K562 (cell line): ENCODE measurements around the gene CAPN10. TPM values are rescaled to one million over a fixed set of nuclear protein-coding genes. Genes with fewer than 3 reads are reported as not detected.

Experiments used
- ATAC-seq: fragments of 200-7000 bp; cut with Tn5 transposase; 3 replicates; pipeline ENCODE4 v1.9.1; 2020; ENCODE audit warnings: moderate library complexity
- BruUV-seq: library from RNA; stranded (reverse); fragments of 400-500 nt; replicated peaks from 2 replicates; lab custom pipeline; 2021; lab: Mats Ljungman, UMichigan
- CTCF ChIA-PET: fragments of 300-600 bp; formaldehyde crosslinking; extraction: SDS; loops from one replicate; lab custom pipeline; 2021; ENCODE audit warnings: low intra/inter-chr PET ratio; lab: Yijun Ruan, JAX
- POLR2A ChIA-PET: fragments of 300-600, 350-650 bp; sonication (Branson Sonifier 250); formaldehyde crosslinking; extraction: SDS; loops from one replicate; lab custom pipeline; 2021; ENCODE audit warnings: antibody characterized with exemption, inconsistent platforms; lab: Yijun Ruan, JAX
- DNase-seq, 4 experiments: peaks; one replicate each; pipeline versions ENCODE4 v3.0.0 to v3.0.0-alpha.2; 2011 to 2018; ENCODE audit warnings: low spot score in 3 of 4, mixed read lengths in 3 of 4; ENCODE audit errors: extremely low read depth in 1 of 4
- FAIRE-seq: peaks from 2 replicates; lab custom pipeline; 2011; peaks lifted over from hg19 to GRCh38; lab: Jason Lieb, UNC
- H2AFZ ChIP-seq: 2 replicates; pipeline ENCODE4 v1.6.0; 2011; ENCODE audit warnings: low read depth, low read length, control low read depth, inconsistent platforms
- H3K27ac ChIP-seq: fragments of 200-600 bp; 3 replicates; pipeline ENCODE4 v1.8.0; 2011; ENCODE audit warnings: low read depth, mild to moderate bottlenecking, control low read depth, inconsistent platforms, low read length, moderate library complexity, mixed read lengths; ENCODE audit errors: extremely low read depth
- H3K27me3 ChIP-seq, 2 experiments: fragments of 300-600 bp in 1 of 2; 2 replicates in 1 of 2; 3 replicates in 1 of 2; pipeline versions ENCODE4 v1.6.0 to v1.8.0; 2011; ENCODE audit warnings: inconsistent platforms in 2 of 2, low read length in 2 of 2, mild to moderate bottlenecking in 1 of 2, mixed read lengths in 1 of 2, moderate library complexity in 1 of 2; ENCODE audit not compliant: control insufficient read depth in 2 of 2, insufficient read depth in 2 of 2
- H3K36me3 ChIP-seq: fragments of 300-600 bp; 3 replicates; pipeline ENCODE4 v1.8.0; 2011; ENCODE audit warnings: mild to moderate bottlenecking, low read length, inconsistent platforms; ENCODE audit not compliant: control insufficient read depth, insufficient read depth
- H3K4me1 ChIP-seq, 2 experiments: fragments of 200-600 bp in 1 of 2; replicated peaks in 1 of 2; 2 replicates in 1 of 2; 3 replicates in 1 of 2; pipeline versions ENCODE4 v1.5.1 to v1.8.0; 2011; ENCODE audit warnings: inconsistent platforms in 2 of 2, low read length in 2 of 2, mild to moderate bottlenecking in 1 of 2, mixed read lengths in 1 of 2, moderate library complexity in 1 of 2; ENCODE audit not compliant: control insufficient read depth in 2 of 2, insufficient read depth in 2 of 2
- H3K4me2 ChIP-seq: 2 replicates; pipeline ENCODE4 v1.6.1; 2011; ENCODE audit warnings: low read length, control low read depth, inconsistent platforms, mixed read lengths; ENCODE audit not compliant: insufficient read depth
- H3K4me3 ChIP-seq: fragments of 200-600 bp; sonication (generic), shearing (Covaris generic); 2 replicates; pipeline ENCODE4 v1.5.1; 2016; ENCODE audit warnings: control low read depth, inconsistent platforms
- H3K79me2 ChIP-seq: fragments of 200-600 bp; 3 replicates; pipeline ENCODE4 v1.8.0; 2011; ENCODE audit warnings: low read length, inconsistent platforms; ENCODE audit not compliant: control insufficient read depth, insufficient read depth
- H3K9ac ChIP-seq, 2 experiments: 2 replicates each; pipeline versions ENCODE4 v1.6.0 to v1.6.1; 2011; ENCODE audit warnings: low read depth in 2 of 2, low read length in 2 of 2, control low read depth in 1 of 2, inconsistent platforms in 1 of 2, mild to moderate bottlenecking in 1 of 2, mixed read lengths in 1 of 2; ENCODE audit not compliant: insufficient read depth in 1 of 2
- H3K9me1 ChIP-seq: one replicate; pipeline ENCODE4 v1.6.0; 2011; ENCODE audit warnings: inconsistent platforms, mild to moderate bottlenecking, low read length, moderate library complexity; ENCODE audit not compliant: control insufficient read depth, insufficient read depth
- H3K9me3 ChIP-seq: replicated peaks from 2 replicates; pipeline ENCODE4 v1.5.1; 2011; ENCODE audit warnings: low read depth, low read length, inconsistent platforms; ENCODE audit not compliant: control insufficient read depth, insufficient read depth
- H4K20me1 ChIP-seq: replicated peaks from 2 replicates; pipeline ENCODE4 v1.6.1; 2011; ENCODE audit warnings: low read length, inconsistent platforms, mixed read lengths; ENCODE audit not compliant: control insufficient read depth, insufficient read depth
- BRF1 ChIP-seq: IDR thresholded peaks from 3 replicates; pipeline ENCODE4 v1.6.1; 2011; ENCODE audit warnings: borderline replicate concordance, mild to moderate bottlenecking; ENCODE audit not compliant: insufficient read length; ENCODE audit errors: extremely low read depth
- CCAR2 ChIP-seq: fragments of 200-400 bp; formaldehyde crosslinking; IDR thresholded peaks from 2 replicates; pipeline ENCODE4 v1.6.1; 2017; ENCODE audit warnings: mild to moderate bottlenecking, low read depth, low read length
- CTCFL ChIP-seq: IDR thresholded peaks from 2 replicates; pipeline ENCODE4 v1.6.1; 2011; ENCODE audit warnings: borderline replicate concordance, low read depth, mild to moderate bottlenecking, moderate library complexity, low read length; ENCODE audit not compliant: insufficient read depth, poor library complexity, severe bottlenecking
- E2F3 ChIP-seq: fragments of 250-450 bp; sonication (Bioruptor Pico); IDR thresholded peaks from 2 replicates; pipeline ENCODE4 v1.4.0; 2020; ENCODE audit warnings: mild to moderate bottlenecking
- FOXJ3 ChIP-seq: sonication (generic); formaldehyde crosslinking; IDR thresholded peaks from 2 replicates; pipeline ENCODE4 v1.4.0; 2020; ENCODE audit warnings: mild to moderate bottlenecking, missing genetic modification reagents
- KLF1 ChIP-seq: fragments of 450-650 bp; IDR thresholded peaks from 2 replicates; pipeline ENCODE4 v1.6.1; 2016; ENCODE audit warnings: missing genetic modification characterization, missing compliant biosample characterization
- MCM3 ChIP-seq: fragments of 450-650 bp; IDR thresholded peaks from 2 replicates; pipeline ENCODE4 v1.6.1; 2016
- NUFIP1 ChIP-seq: fragments of 450-650 bp; IDR thresholded peaks from 2 replicates; pipeline ENCODE4 v1.6.1; 2018; ENCODE audit not compliant: partially characterized antibody
- PTRF ChIP-seq: fragments of 450-650 bp; IDR thresholded peaks from 2 replicates; pipeline ENCODE4 v1.6.1; 2016; ENCODE audit warnings: mild to moderate bottlenecking, missing genetic modification characterization, missing compliant biosample characterization
- RAD21 ChIP-seq, 2 experiments: fragments of 250-450 bp in 1 of 2; fragments of 450-650 bp in 1 of 2; sonication (Bioruptor Pico) in 1 of 2; formaldehyde crosslinking in 1 of 2; IDR thresholded peaks in 1 of 2; conservative IDR thresholded peaks in 1 of 2; 2 replicates each; pipeline versions ENCODE4 v1.4.0 to v1.8.0; 2020 to 2022; ENCODE audit warnings: mild to moderate bottlenecking in 2 of 2, moderate library complexity in 1 of 2
- SAFB ChIP-seq: fragments of 200-400 bp; formaldehyde crosslinking; IDR thresholded peaks from 2 replicates; pipeline ENCODE4 v1.6.1; 2017; ENCODE audit warnings: low read depth, low read length, borderline replicate concordance
- SMAD1 ChIP-seq: fragments of 150-350 bp; IDR thresholded peaks from 2 replicates; pipeline ENCODE4 v1.6.1; 2014; ENCODE audit warnings: low read length, low read depth; ENCODE audit not compliant: partially characterized antibody
- SUPT5H ChIP-seq: fragments of 450-650 bp; IDR thresholded peaks from 2 replicates; pipeline ENCODE4 v1.6.1; 2016
- TCF15 ChIP-seq: fragments of 250-450 bp; sonication (Bioruptor Pico); IDR thresholded peaks from 2 replicates; pipeline ENCODE4 v1.8.0; 2022; ENCODE audit warnings: moderate library complexity, mild to moderate bottlenecking, inconsistent platforms
- ZBTB8A ChIP-seq: fragments of 450-650 bp; IDR thresholded peaks from 2 replicates; pipeline ENCODE4 v1.6.1; 2018; ENCODE audit warnings: mild to moderate bottlenecking, moderate library complexity; ENCODE audit not compliant: partially characterized antibody
- ZNF436 ChIP-seq: fragments of 250-450, 450-650 bp; sonication (Bioruptor Pico); formaldehyde crosslinking; IDR thresholded peaks from 2 replicates; pipeline ENCODE4 v1.7.0; 2020; ENCODE audit warnings: mild to moderate bottlenecking
- ZNF57 ChIP-seq: fragments of 450-650 bp; formaldehyde crosslinking; IDR thresholded peaks from 2 replicates; pipeline ENCODE4 v1.4.0; 2020; ENCODE audit warnings: mild to moderate bottlenecking, moderate library complexity
- ZNF75A ChIP-seq: fragments of 450-650 bp; formaldehyde crosslinking; IDR thresholded peaks from 2 replicates; pipeline ENCODE4 v1.4.0; 2020; ENCODE audit warnings: mild to moderate bottlenecking
- in situ Hi-C: fragments of 300-500 bp; cut with MboI; formaldehyde crosslinking; loops from 4 replicates; pipeline ENCODE4 v1.15.0; 2018; ENCODE audit warnings: inconsistent platforms, mixed read lengths
- intact Hi-C: fragments of 100-400 bp; cut with micrococcal nuclease; formaldehyde crosslinking; loops from 2 replicates; pipeline ENCODE4 v1.14.2; 2022
- polyA plus RNA-seq, 8 experiments: library from polyadenylated mRNA; depleted of rRNA in 4 of 8; stranded (reverse) in 5 of 8; unstranded in 3 of 8; fragments of >200 nt; fragmentation: Nextera tagmentation in 2 of 8; fragmentation: Illumina TruSeq in 1 of 8; extraction: Ambion mirVana in 2 of 8; extraction: Trizol in 1 of 8; gene quantifications; 2 replicates each; pipeline versions ENCODE4 v1.2.1 to v1.2.3, GENCODE V29; 2011 to 2014; ENCODE audit warnings: inconsistent platforms in 1 of 8, missing spikeins in 1 of 8
- total RNA-seq, 7 experiments: library from RNA; depleted of rRNA in 6 of 7; stranded (reverse); fragments of >200 nt in 6 of 7; fragmentation: Illumina TruSeq in 2 of 7; extraction: Trizol in 2 of 7; gene quantifications; 2 replicates each; pipeline versions ENCODE4 v1.2.1 to v1.2.3, GENCODE V29; 2011 to 2021; ENCODE audit warnings: low replicate concordance in 1 of 7

Gene CAPN10
- total and polyA plus RNA-seq, 9 of the 15 experiments (the other 6 are each of a cell fraction or from before 2014, with no cell fraction given): 0.08 to 26.1 (median 8.4) TPM

DNA sequence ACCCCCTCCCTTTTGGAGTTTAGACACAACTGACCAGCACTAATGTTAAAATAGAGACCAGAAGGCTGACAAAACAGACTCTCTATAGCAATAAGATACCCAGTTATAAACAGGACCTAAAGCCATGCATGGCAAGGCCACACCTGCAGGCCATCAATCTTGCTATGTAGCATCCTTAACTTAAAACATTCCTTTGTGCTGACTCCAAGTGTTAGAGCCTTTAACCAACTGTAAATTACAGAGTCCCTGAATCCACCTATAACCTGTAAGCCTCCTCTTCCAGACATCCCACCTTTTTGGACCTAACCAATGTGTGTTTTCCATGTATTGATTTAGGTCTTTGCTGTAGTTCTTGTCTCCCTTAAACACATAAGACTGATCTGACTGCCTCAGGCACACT lies 46.6 kb upstream of the CAPN10 start:
- intact Hi-C loops: no loop called here
- Histone ChIP-seq H3K27me3 (no peaks in the 10 kb centered on the region), H3K4me1 (no peaks in the 10 kb centered on the region), H3K4me3 (no peak overlapping the region), H3K9me3 (peaks cover 3% of the 10 kb centered on the region), H3K27ac (no peak overlapping the region)
- CTCF ChIA-PET: no interaction called here
- TF ChIP-seq ZNF436 (CRISPR knock-in tag): no peak
- TF ChIP-seq KLF1 (tag): no peak
- no peak for TF ChIP-seq E2F3 (CRISPR knock-in tag)
- no peak for TF ChIP-seq SAFB
- TF ChIP-seq BRF1: no peak
- TF ChIP-seq NUFIP1: no peak
- TF ChIP-seq FOXJ3 (CRISPR knock-in tag): no peak
- TF ChIP-seq SMAD1: no peak
- TF ChIP-seq MCM3: no peak
- TF ChIP-seq CCAR2: no peak
- TF ChIP-seq PTRF (tag): no peak
- no peak for TF ChIP-seq ZNF75A
- no peak for TF ChIP-seq RAD21 (CRISPR knock-in tag; conservative IDR thresholded peaks at IDR 0.05 in 1 of 2, IDR thresholded peaks at IDR 0.05 in 1 of 2)
- TF ChIP-seq ZBTB8A: no peak
- TF ChIP-seq ZNF57 (CRISPR knock-in tag): no peak
- no peak for TF ChIP-seq CTCFL
- no peak for TF ChIP-seq TCF15
- no peak for TF ChIP-seq SUPT5H
- TF ChIP-seq, all 486 proteins: peak for 0
- no TSS peak for BruUV-seq
- FAIRE-seq (no peak), ATAC-seq (no peak), DNase-seq (no peak)
- Histone ChIP-seq H3K4me2 (no peak overlapping the region), H3K9ac (no peak overlapping the region), H3K79me2 (no peaks in the 10 kb centered on the region), H4K20me1 (no peaks in the 10 kb centered on the region), H3K9me1 (no peaks in the 10 kb centered on the region), H3K36me3 (peaks cover 27% of the 10 kb centered on the region; the same call in 2 of the 3 replicates), H2AFZ (no peak overlapping the region)
- POLR2A ChIA-PET: no interaction called here
- in situ Hi-C loops: no loop called here
